T-helper 1 cell (primary cell): ENCODE measurements around the gene ATP6V1B1.

ENCODE experiments used
- DNase-seq, 5 donors: peaks; one replicate each; pipeline ENCODE4 v3.0.0-alpha.2; 2012 to 2020

Gene ATP6V1B1

DNA sequence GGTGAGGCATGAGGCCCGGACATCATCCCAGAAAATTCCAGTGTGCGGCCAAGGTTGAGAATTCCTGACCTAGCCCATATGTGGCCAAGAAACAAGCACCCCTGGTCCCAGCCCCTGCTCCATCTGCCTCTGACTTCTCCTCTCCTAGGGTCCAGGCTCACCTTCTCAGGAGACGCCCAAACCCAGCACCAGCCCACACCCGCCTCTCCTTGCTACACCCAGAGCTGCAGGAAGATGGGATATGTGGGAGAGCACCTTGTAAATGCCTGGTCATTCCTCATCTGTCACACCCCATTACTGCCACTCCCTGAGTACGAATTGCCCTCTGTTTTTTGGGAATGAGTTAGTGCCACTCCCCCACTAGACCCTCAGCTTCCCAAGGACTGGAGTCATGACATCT, 7.3 kb upstream of the ATP6V1B1 start:
- DNase-seq = no peak

- no peak for DNase-seq
Observed at GRCh38 chr2:70930371-70931329, 5.0 kb upstream of the ATP6V1B1 start.

DNA sequence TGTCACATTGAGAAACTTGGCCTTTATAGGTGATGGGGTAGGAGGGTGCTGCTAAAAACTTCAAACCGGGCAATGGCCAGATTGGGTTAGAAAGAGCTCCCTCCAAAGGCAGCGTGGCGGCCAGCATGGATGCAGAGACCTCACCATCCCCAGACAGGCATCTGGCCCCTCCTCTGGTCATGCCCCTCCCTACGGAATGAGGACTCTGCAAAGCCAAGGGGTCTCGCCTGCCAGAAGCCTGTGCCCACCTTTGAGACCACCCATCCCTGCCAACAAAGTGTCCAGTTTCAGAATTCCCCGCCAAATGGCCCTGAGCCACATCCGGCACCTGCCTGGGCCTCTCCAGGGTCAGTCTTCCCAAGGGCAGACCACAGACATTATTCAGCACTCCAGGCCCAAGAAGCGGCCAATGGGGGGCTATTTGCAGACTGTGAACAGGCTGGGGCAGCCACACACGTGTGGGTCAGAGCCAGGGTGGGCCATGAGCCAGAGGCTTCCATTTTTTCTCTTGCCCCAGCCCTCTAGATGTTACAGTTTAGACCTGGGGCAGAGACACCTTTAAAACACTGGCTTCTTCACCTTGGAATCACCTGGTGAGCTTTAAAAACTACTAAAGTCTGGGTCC, 4.2 kb upstream of the ATP6V1B1 start:
- DNase-seq = no peak

DNA sequence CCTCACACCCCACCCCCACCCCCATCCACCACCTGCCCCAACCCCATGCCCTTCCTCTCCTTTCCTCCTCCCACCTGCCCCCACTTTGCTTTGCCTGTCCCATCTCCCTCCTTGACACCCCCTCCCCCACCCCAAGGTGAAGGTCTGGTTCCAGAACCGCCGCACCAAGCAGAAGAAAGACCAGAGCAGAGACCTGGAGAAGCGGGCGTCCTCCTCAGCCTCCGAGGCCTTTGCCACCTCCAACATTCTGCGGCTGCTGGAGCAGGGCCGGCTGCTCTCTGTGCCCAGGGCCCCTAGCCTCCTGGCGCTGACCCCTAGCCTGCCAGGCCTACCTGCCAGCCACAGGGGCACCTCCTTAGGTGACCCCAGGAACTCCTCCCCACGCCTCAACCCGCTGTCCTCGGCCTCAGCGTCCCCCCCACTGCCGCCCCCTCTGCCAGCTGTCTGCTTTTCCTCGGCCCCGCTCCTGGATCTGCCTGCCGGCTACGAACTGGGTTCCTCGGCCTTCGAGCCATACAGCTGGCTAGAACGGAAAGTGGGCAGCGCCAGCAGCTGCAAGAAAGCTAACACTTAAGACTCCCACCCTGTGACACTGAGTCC, 3.0 kb upstream of the ATP6V1B1 start:
- DNase-seq = no peak

DNA sequence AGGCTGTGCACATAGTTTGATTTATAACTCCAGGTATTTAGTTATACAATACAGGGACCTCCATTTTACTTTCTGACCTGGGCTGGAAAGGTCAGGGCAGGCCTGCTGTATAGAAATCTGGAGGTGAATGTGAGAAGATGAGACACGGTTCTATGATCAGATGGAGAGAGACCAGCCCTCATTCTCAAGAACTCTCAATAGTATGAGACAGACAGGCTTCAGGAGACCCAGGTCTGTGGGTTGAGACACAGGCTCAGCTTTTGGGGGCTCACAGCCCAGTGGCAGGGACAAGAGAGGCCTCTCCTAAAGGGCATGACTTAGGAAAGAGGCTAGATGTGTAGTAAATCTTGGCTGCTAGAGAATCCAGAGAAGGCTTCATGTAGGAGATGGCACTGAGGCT, 719 bp upstream of the ATP6V1B1 start:
- no peak for DNase-seq

DNA sequence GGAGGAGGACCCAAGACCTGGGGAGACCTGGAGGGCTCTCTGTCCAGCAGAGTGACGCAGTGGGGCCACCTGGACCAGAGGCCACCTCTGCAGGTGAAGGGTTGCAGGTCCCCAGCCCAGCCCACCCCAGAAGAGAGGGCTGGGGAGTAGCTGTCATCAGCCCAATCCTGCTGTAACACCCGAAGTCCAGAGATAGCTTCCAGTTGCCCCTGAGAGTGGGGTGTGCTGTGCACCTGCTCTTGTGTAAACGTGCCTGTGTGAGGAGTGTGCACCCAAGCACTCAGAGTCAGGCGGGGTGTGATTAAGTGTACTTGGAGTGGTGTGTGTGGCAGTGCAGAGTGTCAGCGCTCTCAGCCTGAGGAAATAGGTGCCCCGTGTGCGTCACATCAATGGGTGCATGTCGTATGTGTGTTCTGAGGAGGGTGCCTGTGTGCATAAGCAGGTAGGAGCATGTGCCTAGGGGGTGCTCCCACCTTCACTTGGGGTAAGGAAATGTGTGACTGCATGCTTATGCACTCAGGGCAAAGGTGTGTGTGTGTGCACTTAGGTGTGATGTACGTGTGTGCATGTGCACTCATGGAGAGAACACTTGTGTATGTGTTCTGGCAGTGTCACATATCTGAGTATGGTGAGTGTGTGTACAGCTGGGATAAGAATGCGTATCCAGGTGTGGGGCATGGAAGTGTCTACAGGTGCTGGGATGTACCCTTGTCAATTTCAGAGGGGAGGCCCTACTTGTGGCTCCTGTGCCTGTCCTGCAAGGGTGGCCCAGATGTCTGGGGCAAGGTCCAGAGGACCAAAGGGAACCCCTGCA, 672 bp downstream of the ATP6V1B1 start:
- DNase-seq = no peak

GRCh38 chr2:70936979-70937811, 1.5 kb downstream of the ATP6V1B1 start:
- no peak for DNase-seq

DNA sequence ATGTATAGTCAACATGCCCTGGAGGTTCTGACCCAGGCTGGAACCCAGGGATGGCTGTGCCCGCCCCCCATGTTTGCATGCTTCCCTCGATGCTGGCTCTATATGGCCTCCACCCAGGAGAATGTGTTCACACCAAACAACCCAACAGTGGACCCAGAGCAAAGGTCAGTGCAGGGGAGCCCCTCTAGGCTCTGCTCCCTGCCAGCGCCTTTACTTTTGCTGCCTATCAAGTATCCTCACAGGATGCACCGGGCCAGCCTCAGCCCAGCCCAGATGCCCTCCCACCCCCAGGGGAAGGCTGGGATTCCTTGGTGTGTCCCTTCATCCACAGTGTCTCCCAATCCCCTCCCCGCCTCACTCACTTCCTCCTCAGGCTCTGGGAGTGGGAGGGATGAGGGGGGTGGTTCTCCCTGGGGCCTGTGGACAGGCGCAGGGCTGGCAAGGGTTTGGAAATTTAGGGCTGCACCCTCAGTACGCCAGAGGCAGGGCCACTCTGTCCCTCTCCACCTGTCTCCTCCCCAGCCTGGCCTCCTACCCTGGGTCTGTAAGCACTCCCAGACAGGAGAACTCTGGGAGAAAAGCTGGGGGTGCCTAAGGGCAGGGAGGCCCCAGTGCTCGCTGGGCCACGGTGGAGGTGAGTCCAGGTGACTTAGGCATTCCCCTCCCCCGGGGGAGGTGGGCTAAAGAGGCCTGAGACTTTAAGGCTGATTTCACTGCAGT, 2.3 kb downstream of the ATP6V1B1 start:
- DNase-seq = no peak

GRCh38 chr2:70938586-70938950, 2.9 kb downstream of the ATP6V1B1 start:
- no peak for DNase-seq

DNA sequence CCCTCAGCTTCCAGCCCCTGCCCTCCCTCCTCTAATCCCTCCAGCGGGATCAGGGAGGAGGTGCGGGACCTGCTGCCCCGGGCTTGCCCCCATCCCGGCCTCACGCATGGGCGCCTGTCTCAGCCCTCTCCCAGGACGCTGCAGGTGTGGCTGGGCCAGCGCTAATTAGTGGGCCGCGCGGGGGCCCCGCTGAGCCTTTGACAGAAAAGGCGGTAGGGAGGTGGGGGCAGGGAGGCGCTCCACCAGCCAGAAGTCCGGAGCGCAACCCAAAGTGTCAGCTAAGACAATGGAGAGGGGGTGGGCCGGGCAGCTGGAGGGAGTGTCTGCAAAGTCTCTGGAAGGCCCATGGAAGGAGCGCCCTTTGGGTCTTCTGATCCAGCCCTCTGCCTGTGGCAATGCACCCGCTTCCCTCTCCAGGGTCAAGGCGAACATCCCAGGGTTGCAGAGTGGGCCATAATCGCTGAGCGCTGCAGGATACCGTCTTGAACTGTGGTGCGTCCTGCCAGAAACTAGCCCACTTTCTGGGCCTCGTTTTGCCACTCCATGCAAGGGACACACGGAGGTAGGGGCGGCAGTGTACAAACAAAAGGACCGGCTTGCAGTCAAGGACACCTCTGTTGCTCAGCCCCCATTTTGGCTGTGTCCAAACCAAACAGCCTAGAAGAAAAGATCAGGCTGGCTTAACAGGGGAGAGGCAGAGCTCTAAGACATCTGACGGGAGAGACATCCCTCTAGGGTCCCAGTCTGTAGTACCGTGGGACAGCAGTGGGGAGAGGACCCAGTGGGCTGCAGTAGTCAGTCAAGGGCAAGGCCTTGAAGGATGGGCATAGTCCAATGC, 3.5 kb downstream of the ATP6V1B1 start:
- no peak for DNase-seq

DNA sequence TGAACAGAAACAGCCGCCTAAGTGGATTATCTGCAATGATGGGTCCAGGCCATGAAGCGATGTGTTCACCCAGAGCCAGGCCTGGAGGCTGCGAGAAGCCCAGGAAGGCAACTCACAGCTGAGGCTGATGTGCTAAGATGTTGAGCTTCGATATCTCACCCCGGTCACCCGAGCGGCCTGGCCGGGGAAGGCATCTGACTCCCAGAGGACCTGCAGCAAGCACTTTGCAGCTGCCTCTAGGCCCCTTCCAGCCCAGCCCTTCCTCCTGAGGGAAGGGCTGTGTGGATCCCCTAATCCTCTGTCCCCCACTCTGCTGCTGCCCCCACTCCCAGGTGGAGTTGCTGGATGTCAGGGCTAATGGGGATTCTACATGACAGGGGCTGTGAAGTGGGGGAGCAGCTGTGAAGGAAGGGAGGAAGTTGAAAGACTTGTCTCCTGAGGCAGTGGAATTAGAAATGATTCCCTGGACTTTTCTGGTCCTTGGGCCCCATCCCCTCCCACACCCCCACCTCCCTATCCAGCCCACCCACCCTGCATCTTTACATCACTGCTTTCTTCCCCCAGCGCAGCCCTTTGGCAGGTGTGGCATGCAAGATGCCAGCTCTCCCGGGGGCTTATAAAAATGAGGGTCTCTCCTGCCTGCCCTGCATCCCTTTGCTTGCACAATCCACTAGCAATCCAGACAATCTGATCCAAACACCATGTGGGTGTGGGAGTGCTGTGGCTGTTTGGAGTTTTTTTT, 4.3 kb downstream of the ATP6V1B1 start:
- no peak for DNase-seq

GRCh38 chr2:70941186-70941585, 5.5 kb downstream of the ATP6V1B1 start:
- no peak for DNase-seq

DNA sequence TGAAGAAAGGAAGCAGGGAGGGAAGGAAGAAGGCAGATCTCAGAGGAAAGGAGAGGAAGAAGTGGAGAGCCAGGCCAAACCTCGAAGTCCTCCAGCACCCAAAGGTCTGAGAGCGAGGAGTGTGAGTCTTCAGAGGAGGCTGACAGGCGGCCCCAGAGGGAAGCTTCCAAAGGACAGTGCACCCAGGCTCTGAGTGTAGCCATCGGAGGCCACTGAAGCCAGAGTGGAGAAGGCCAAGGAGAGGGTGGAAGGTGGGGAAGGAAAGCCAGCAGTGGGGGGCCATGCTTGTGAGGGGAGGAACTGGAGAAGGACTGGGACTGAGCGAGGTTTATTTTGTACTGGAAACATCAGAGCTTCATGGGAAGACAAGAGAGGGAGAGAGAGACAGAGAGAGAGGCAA, 6.0 kb downstream of the ATP6V1B1 start:
- no peak for DNase-seq

DNA sequence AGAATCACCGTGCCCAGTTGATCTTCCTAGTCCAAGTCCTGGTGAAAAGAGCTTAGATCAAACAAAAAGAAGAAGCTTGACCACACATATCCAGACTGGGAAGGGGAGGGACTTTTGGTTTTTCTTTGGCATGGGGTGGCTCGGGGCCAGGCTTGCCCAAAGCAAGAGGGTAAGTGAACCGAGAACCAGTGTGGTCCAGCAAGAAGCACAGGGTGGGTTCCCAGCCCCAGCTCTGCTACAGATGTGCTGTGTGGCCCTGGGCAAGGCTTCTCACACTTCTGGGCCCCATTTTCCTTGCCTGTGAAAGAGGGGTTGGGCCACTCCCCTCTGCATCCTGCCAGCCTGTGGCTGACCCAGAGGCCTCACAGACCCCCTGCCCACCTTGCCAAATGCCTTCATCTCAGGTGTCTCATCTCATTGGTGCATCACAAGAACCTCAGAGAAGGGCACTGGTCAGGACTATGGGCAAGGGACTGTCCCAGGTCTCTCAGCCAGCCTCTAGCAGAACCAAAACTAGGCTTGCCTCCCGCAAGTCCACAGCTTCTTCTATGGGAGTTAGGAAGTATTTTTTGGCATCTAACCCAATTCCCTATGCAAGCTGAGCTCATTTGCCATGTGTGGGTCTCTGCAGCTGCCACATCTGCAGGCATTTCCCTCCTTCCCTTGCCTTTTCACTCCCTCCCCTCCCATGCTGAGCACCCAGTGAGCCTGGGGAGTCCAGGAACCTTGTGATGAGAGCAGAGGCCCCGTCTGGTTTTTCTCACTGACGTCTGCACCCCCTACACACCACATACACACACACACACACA, 6.9 kb downstream of the ATP6V1B1 start:
- no peak for DNase-seq

- DNase-seq = no peak
Observed at GRCh38 chr2:70943205-70943871, 7.6 kb downstream of the ATP6V1B1 start.

GRCh38 chr2:70944111-70944690, 8.5 kb downstream of the ATP6V1B1 start:
- DNase-seq = no peak

DNA sequence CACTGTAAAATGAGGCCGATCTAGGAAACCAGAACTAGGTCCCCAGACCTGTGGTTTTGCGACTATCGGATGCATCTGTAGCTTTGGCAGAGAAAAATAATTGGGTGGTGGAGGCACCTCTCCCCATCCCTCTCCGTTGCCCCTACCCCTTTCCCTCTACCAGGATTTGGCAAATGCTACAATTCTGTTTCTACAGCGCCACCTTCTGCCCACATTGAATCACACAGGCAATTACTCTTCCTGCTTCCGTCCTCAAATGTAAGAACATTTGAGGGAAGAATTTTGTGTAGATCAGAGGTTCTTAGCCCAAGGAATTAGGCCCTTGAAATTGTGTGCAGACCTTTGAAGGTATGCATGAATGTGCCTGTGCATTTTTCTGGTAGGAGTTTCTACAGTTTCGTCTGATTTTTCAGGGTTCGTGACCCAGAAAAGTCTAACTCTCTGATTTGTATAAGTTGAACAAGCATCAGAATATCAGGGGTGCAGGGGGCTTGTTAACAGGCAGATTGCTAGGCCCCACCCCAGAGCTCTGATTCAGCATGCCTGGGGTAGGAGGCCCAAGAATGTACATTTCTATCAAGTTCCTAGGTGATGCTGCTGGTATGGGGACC, 11.2 kb downstream of the ATP6V1B1 start:
- DNase-seq = peak in 3 of 5 donors; percentile 22 to 52 (median 46)
